ENCODE measurements around the gene DPP8. TPM values are rescaled to one million over a fixed set of nuclear protein-coding genes. Genes with fewer than 3 reads are reported as not detected.
"Not testable (repeated sequence)": the region's sequence is repeated elsewhere in the genome, so short reads cannot be mapped to it uniquely, and the experiment has no call there.

The DPP8 gene
- total RNA-seq, 1 donor from 2014 or later: 8.0 TPM

DNA sequence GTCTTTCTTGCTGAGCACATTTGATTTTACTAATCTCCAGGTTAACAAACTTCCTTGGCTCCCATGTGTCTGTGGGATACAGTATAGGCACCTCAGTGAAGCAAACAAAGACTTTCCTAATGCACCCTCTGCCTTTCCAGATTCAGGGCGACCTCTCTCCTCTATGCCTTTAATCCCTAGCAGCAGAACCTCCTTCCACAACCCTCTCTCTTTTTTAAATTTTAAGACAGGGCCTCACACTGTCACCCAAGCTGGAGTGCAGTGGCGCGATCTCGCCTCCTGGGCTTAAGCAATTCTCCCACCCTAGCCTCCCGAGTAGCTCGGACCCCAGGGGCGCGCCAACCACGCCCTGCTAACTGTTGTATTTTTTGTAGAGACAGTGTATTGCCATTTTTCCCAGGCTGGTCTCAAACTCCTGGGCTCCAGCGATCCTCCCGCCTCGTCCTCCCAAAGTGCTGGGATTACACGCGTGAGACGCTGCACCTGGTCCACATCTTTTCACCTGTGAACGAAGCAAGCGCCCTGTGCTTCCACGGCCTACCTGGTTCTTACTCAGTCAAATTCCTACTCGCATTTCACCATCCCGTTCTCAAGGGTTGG lies 11.1 kb upstream of the DPP8 start:
- no peak for DNase-seq (ENCODE audit: low spot score)
- no peak for ATAC-seq

DNA sequence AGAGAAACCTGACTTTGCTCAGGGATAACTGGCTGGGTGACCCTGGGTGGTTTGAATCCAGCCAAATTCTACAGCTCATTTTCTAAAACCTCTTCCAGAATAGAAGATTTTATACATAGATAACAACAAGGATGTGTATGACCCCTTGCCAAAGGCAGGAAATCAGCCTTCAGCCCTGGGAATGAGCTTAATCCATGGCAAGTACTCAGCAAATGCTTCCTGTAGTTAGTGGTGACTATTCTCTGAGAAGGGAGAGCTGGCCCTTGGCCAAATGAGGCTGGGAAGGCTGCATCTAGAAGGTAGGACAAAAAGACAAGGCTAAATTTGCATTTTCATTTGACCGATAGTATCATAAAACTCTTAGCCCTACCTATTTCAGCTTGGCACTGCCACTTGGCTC lies 8.1 kb upstream of the DPP8 start:
- ATAC-seq (no peak), DNase-seq (ENCODE audit: low spot score) (no peak)

DNA sequence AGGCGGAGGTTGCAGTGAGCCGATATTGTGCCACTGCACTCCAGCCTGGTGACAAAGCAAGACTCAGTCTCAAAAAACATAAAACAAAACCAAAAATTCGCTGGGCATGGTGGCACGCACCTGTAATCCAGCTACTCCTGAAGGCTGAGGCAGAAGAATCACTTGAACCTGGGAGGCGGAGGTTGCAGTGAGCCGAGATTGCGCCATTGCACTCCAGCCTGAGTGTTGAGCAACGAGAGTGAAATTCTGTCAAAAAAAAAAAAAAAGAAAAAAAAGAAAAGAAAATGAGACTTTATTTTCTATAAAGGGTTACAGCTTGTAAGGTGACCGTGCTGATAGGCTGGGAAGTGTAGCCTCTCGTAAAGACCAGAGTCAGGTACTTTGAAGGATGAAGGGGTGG lies 6.7 kb upstream of the DPP8 start:
- DNase-seq (ENCODE audit: low spot score) (no peak), ATAC-seq (no peak)

GRCh38 chr15:65521350-65521749 lies 3.9 kb upstream of the DPP8 start:
- DNase-seq (ENCODE audit: low spot score): no peak
- ATAC-seq: no peak

- DNase-seq (ENCODE audit: low spot score): no peak
- ATAC-seq: no peak
Observed at GRCh38 chr15:65518633-65519285, 1.3 kb upstream of the DPP8 start.

GRCh38 chr15:65517866-65518207 lies 348 bp upstream of the DPP8 start:
- DNase-seq (ENCODE audit: low spot score) (no peak), ATAC-seq (no peak)

DNA sequence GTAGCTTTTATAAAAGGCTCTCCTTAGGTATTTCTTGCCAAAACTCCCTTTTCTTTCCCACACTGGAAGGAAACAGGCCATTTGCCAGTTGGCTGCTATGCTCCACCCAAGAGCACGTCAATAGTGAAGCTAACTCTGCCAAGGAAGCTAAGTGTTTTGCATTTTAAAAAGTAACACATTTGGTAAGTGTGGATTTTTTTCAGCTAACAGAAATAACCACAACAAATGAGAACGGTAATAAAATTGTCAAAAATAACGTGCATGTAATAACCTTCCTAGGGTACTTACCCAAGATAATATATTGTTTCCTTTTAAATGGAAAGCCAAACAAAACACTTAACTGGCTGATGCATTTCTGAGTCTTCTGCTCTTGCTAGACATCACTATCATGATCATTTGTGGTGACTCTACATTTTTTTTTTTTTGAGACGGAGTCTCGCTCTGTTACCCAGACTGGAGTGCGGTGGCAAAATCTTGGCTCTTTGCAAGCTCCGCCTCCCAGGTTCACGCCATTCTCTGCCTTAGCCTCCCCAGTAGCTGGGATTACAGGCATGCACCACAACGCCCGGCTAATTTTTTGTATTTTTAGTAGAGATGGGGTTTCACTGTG lies 4.6 kb downstream of the DPP8 start:
- no peak for DNase-seq (ENCODE audit: low spot score)
- ATAC-seq: no peak

DNA sequence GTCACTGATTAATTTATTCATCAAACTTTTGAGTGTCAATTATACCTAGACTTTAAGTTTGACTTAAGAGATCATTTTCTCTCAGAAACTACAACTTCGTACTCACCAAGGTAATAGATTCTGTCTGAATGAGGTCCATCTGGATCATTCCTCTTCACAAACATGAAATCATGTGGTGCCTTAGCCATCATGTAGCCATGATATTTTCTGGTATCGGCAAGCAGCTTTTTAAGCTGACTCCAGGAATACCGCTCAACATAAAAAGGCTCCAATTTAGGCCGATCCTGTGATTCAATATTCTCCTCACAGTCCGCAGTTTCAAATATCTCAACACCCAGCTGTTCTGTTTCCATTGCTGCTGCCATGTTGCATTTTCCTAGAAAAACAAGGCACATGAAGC lies 5.3 kb downstream of the DPP8 start:
- no peak for DNase-seq (ENCODE audit: low spot score)
- no peak for ATAC-seq

GRCh38 chr15:65509321-65509720 lies 8.2 kb downstream of the DPP8 start:
- ATAC-seq (no peak), DNase-seq (ENCODE audit: low spot score) (no peak)

GRCh38 chr15:65494076-65494475 lies 23.4 kb downstream of the DPP8 start:
- ATAC-seq (no peak), DNase-seq (ENCODE audit: low spot score) (no peak)

DNA sequence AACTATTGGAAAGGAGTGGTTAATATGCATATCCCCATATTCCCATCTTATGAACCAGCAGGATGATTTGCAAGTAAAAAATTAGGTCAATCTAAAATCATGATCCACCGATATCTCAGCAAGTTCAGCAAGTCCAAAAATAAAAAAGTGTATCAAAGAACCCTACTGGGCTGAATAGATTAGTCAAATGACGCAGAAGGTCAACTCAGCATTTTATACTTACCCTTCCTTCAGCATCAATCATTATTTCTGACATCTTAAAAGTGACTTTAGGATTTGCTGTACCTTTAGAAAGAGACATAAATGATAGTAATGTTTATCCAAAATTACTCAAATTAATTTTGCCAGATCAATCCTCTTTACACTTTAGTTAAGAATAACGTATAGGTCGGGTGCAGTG lies 32.6 kb downstream of the DPP8 start:
- DNase-seq (ENCODE audit: low spot score) (no peak), ATAC-seq (no peak)

- ATAC-seq (no peak), DNase-seq (ENCODE audit: low spot score) (no peak)
Observed at GRCh38 chr15:65476903-65477302, 40.6 kb downstream of the DPP8 start.

GRCh38 chr15:65470866-65471265 lies 46.6 kb downstream of the DPP8 start:
- ATAC-seq: no peak
- DNase-seq (ENCODE audit: low spot score): no peak

DNA sequence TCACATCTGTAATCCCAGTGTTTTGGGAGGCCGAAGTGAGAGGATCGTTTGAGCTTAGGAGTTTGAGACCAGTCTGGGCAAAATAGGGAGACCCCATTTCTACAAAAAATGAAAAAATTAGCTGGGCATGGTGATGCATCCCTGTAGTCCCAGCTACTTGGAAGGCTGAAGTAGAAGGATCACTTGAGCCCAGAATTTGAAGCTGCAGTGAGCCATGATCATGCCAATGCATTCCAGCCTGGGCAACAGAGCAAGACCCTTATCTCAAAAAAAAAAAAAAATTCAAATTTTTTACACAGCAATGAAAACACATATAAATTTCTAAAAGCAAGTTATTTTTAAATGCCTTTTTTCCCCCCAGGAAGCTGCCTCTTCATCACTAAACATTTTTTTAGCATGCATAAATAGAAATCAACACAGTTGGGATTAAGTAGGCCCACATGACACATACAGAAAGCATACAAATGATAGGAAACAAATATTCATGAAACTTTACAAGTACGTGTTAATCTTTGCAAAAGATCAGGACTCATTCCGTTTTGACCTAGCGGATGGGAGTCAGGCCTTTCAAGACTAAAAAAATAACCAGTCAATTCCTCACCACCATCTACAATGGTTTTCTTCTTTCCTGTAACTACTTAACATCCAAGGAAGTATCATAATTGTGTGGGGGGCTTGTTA lies 49.1 kb downstream of the DPP8 start:
- no peak for DNase-seq (ENCODE audit: low spot score)
- ATAC-seq: no peak

DNA sequence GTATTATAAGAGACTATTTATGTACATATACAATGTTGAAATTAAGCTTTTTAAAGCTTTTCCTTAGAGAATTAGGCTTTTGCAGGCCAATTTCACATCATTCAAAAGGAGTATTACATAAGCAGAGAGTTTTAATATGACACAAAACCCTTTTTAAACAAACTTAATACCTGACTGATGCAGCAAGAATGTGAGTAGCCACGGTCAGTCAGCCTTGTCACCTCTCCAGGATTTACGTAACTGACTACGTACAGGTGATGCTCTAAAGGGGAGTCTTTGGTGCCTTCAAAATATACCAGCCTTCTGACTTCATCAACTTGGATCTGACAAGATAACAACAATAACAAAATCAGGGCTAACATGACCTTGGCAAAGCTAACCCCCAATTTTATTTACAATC lies 50.6 kb downstream of the DPP8 start:
- DNase-seq (ENCODE audit: low spot score) (no peak), ATAC-seq (no peak)

DNA sequence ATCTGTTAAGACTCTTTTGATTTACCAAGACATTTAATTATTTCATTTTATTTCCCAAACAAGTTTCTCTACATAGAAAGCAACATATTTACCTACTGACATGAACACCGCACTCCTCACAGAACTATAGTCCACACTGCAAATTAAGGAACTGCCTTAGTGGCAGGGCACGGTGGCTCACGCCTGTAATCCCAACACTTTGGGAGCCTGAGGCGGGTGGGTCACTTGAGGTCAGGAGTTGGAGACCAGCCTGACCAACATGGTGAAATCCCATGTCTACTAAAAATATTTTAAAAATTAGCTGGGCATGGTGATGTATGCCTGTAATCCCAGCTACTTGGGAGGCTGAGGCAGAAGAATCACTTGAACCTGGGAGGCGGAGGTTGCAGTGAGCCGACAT lies 54.4 kb downstream of the DPP8 start:
- not testable (repeated sequence) for DNase-seq (ENCODE audit: low spot score); ATAC-seq

DNA sequence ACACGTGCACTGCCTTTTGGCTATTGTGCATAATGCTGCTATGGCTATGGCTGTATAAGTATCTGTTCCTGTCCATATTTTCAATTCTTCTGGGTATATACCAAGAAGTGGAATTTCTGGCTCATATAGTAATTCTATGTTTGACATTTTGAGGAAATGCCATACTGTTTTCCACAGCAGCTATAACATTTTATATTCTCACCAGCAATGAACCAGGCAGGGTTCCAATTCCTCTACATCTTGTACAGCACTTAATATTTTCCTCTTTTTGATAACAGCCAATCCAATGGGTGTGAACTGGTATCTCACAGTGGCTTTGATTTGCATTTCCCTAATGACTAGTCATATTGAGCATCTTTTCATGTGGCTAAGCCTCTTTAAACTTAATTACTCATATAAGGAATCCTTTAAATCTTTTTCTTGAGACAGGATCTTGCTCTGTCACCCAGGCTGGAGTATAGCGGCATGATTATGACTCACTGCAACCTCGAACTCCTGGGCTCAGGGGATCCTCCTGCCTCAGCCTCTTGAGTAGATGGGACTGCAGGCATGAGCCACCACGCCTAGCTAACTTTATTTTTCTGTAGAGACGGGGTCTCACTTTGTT lies 56.6 kb downstream of the DPP8 start:
- no peak for ATAC-seq

GRCh38 chr15:65455256-65455655 lies 62.2 kb downstream of the DPP8 start:
- not testable (repeated sequence) for DNase-seq (ENCODE audit: low spot score)

More for the DNA sequence above, 56.6 kb downstream of the DPP8 start:
- DNase-seq (ENCODE audit: low spot score): no peak

DNA sequence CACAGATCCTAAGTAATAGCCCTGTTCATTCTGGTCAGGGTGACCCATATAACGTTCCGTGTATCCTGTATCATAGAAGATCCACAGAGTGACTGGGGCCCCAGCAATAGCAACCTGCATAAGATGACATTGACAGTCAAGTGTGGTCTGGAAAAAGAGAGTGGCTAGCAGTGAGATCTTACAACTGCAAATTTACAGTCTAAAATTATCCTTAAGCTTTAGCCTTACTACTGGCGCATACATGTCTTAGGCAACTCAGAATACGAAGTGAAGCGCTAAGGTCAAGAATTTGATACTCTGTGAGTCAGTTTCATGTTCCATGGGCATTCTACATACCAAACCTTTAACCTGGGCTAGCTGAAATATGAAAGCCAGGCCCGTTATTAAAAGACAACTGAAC lies 65.5 kb downstream of the DPP8 start:
- DNase-seq (ENCODE audit: low spot score) (no peak), ATAC-seq (no peak)

More at GRCh38 chr15:65455256-65455655, 62.2 kb downstream of the DPP8 start:
- ATAC-seq: not testable (repeated sequence)

GRCh38 chr15:65450556-65450955 lies 66.9 kb downstream of the DPP8 start:
- DNase-seq (ENCODE audit: low spot score): no peak
- ATAC-seq: no peak

DNA sequence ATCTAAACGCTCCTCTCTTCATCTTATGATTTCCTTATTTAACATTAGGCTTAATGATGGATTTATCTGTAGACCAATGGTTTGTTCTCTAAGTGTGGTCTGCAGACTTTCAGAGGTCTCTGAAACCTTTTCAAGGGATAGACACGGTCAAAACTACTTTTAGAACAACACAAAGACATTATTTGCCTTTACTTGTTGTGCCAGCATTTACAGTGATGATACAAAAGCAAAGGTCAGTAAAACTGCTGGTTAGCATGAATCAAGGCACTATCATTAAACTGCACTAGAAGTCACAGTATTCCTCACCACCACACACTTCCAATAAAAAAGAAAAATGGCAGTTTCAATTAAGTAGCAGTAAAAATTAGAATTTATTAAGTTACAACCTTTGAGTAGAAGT lies 70.3 kb downstream of the DPP8 start:
- ATAC-seq (no peak), DNase-seq (ENCODE audit: low spot score) (no peak)

DNA sequence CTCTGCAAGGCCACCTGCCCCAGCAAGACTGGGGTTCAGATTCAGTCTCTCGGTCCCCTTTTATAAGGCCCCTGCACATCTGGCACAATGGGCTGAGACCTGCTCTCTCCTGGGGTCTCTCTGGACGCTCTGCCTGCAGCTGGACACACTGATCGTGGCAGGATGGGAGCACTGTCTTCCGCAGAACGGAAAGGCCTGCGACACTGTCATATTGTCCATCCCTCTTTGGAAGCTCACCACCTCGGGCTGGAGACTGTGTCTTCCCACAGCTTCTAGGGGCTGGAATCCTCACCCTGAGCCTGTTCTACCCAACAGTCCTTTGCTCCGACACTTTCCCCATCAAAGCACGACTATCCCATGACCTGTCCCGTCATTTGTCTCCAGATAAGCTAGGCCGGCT lies 83.3 kb downstream of the DPP8 start:
- DNase-seq (ENCODE audit: low spot score) (no peak), ATAC-seq (no peak)

All from left lobe of liver (tissue), 2 donors.